ENCODE data around the gene TCEANC.
"Not testable (repeated sequence)": the region's sequence is repeated elsewhere in the genome, so short reads cannot be mapped to it uniquely, and the experiment has no call there.

Gene TCEANC

GRCh38 chrX:13652850-13653693, at the start of gene TCEANC:
TCEANC (plus strand) TSS chrX:13653141; CDS start chrX:13662509, 9,368 bp downstream.
- DNase-seq (ENCODE audit: low spot score): peak; percentile 92

DNA sequence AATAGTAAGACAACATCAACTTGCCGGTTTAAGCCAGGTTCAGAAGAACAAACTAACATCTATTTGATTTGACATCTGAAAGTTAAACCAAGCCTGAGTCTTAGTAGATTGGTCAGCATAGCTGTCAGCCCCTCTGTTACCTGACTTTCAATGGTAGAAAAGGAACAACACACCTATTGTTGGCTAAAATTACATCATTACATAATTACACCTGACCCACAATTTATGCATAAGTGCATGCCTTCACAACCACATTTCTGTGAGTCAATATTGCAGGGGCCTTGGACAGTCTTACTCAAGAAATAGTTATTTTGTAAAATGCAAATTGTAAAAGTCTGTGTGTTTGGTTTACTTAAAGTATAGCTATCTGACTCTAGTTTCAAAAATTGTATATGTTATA, 47.3 kb upstream of the TCEANC start:
- DNase-seq (ENCODE audit: low spot score): no peak

DNA sequence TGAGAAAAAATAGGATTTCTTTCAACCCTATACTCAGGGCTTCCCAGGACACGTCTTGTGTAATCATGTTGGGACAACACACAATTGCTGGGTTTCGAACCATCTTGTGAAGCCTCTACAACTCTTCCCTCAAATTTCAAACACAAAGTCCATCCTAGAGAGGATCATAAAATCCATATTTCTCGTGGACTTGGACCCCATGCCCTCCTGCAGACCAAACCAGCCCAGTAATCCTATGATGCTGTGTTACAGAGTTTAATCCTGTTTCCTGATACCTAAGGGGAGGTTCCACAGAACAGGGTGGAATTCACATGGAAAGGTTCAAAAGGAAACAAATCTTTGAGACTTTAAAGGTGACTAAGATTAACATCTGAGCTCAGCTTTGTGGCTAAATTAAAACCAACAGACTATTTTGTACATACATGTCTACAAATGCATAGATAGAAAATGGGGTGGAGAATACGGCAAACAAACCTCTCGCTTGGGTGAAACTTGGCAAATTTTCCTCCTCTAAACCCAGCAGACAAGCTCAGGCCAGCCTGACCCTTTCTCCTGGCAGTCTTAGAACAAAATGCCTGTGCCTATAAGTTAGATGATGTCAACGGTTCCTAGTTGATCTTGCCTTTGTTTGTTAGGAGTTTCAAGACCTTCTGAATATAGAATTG, 45.5 kb upstream of the TCEANC start:
- no peak for DNase-seq (ENCODE audit: low spot score)

GRCh38 chrX:13607996-13608365, 45.0 kb upstream of the TCEANC start:
- no peak for DNase-seq (ENCODE audit: low spot score)

DNA sequence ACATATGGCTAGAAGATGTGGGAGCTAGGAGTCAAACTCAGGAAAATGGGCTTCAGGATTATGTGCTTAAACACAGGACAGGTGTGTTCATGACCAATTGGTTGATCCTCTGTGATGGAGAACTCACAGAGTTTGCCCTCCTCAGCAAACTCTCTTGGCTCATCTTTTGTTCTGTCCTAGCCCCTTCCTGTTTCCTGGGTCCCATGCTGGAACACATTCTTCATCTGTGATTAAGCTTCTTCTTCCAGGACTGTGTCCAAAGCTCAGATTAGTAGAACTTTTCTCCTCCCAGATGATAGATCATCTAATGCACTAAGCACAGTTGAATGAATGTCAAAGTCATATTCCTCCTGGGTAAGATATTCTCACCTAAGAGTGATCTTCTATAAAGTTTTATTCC, 38.8 kb upstream of the TCEANC start:
- no peak for DNase-seq (ENCODE audit: low spot score)

DNA sequence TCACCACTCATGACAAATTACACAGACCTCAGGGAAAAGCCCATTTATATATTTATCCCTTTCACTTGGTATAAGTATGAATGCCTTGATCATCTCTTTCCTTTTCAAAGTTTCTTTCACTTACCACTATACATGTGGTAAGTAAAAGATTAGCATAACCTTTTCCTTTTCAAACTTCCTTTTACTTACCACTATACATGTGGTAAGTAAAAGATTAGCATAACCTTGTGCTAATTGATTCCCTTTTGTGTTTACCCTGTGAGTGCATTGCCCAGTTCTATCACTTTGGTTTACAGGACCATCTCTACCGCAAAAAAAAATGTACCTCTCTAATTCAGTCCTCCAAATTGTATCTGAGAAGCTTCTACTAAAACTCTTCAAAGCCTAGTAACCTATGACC, 32.7 kb upstream of the TCEANC start:
- no peak for DNase-seq (ENCODE audit: low spot score)

DNA sequence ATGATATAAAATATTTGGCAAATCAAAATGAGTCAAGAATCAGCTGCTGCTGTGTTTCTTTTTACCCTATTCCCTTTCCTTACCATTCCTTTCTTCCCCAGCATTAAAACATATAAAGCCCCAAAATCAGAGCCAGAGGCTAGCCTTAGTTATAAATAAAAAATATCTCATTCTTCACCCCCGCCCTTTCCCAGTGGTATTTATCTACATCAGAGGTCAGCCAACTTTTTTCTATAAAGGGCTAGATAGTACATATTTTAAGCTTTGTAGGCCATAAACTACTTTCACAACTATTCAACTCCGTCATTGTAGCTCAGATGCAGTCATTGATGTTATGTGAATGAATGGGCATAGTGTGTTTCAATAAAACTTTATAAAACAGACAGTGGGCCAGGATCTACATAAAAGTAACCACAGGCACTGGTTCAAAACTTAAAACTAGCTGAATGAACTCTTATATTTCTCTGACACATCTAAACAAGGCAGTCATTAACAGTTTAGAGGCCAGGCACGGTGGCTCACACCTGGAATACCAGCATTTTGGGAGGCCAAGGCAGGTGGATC, 30.5 kb upstream of the TCEANC start:
- no peak for DNase-seq (ENCODE audit: low spot score)

GRCh38 chrX:13627306-13627705, 25.6 kb upstream of the TCEANC start:
- no peak for DNase-seq (ENCODE audit: low spot score)

- not testable (repeated sequence) for DNase-seq (ENCODE audit: low spot score)
Observed at GRCh38 chrX:13637224-13637623, 15.7 kb upstream of the TCEANC start.

GRCh38 chrX:13638021-13638420, 14.9 kb upstream of the TCEANC start:
- no peak for DNase-seq (ENCODE audit: low spot score)

GRCh38 chrX:13638826-13639225, 14.1 kb upstream of the TCEANC start:
- no peak for DNase-seq (ENCODE audit: low spot score)

DNA sequence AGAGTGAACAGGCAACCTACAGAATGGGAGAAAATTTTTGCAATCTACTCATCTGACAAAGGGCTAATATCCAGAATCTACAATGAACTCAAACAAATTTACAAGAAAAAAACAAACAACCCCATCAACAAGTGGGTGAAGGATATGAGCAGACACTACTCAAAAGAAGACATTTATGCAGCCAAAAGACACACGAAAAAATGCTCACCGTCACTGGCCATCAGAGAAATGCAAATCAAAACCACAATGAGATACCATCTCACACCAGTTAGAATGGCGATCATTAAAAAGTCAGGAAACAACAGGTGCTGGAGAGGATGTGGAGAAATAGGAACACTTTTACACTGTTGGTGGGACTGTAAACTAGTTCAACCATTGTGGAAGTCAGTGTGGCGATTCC, 11.3 kb upstream of the TCEANC start:
- DNase-seq (ENCODE audit: low spot score): not testable (repeated sequence)

DNA sequence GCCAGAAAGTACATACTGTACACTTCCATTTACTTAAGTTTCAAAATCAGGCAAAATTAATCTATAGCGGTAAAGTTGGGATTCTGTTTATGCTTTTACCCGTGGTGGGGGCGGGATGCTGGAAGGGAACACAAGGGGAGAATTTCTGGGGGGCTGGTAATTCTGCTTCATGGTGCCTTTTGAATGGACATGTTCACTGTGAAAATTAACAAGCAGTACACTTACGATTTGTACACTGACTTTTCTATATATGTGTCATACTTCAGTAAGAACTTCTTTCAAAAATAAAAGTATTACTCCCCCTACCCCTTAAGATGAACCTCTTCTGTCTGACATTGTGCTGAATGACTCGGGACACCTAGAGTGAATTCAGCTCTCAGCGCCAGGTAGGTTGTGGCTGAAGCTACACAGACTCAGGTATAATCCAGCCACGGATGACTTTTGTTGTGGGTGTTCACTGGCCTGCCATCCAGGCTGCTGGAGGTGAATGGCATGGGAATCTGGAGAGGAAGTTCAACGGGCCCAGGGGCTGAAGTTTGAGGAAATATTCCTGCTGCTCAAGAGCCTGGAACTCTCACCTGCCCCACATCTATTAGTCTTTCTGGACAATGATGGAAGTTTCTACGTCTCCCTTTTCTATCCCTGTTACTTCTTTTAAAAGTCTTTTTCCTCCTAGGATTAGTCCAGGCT, 7.3 kb upstream of the TCEANC start:
- DNase-seq (ENCODE audit: low spot score): no peak

DNA sequence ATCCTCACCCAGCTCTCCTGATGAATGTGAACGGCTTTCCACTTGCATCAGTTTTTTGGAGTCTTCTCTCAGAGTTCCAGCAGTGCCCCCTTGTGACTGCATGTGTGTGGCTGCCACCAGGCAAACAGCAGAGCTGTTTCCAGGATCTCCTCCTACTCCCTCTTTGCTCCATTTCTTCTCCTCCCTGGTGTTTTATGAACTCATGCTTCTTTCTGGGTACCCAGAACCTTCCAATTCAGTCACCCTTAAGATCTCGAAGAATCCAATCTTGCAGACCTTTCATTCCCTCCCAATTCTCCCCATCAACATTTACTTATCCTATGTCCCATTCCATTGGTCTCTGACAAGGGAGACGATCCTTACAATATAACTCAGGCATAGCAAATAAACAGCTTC, 6.8 kb upstream of the TCEANC start:
- DNase-seq (ENCODE audit: low spot score): peak; percentile 51

- DNase-seq (ENCODE audit: low spot score): no peak
Observed at GRCh38 chrX:13647709-13648212, 5.2 kb upstream of the TCEANC start.

DNA sequence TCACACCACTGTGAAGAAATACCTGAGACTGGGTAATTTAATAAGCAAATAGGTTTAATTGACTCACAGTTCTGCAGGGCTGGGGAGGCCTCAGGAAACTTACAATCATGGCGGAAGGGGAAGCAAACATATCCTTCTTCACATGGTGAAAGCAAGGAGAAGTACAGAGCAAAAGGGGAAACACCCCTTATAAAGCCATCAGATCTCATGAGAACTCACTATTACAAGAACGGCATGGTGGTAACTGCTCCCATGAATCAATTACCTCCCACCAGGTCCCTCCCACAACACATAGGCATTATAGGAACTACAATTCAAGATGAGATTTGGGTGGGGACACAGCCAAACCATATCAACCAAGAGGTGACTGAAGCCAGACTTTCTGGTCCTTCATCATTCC, 4.6 kb upstream of the TCEANC start:
- DNase-seq (ENCODE audit: low spot score): not testable (repeated sequence)

GRCh38 chrX:13649838-13650237, 3.1 kb upstream of the TCEANC start:
- DNase-seq (ENCODE audit: low spot score): no peak

- no peak for DNase-seq (ENCODE audit: low spot score)
Observed at GRCh38 chrX:13650318-13650717, 2.6 kb upstream of the TCEANC start.

- DNase-seq (ENCODE audit: low spot score): no peak
Observed at GRCh38 chrX:13651150-13651549, 1.8 kb upstream of the TCEANC start.

DNA sequence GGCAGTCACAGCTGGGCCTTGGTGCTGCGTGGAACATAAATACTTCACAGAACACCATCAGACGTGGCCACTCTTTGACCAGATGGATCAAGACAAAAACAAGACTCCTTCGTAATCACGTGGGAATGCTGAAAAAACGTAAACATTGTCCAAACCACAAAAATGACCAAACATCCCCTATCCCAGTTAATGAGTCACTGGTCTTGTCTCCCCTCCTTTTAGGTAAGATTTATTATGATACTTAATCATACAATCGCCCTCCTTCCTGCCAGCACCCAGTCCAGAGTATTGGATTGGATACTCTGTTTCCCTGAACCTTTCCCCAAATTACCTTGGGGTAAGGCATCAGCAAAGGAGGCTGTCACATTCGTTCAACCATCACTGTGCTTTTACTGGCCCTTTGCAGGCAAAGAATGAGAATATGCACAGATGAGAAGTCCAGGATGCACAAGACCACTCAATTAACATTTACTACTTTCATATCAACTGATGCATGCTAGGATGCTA, 601 bp upstream of the TCEANC start:
- no peak for DNase-seq (ENCODE audit: low spot score)

- no peak for DNase-seq (ENCODE audit: low spot score)
Observed at GRCh38 chrX:13654116-13654515, 1.2 kb downstream of the TCEANC start.

GRCh38 chrX:13655674-13656073, 2.7 kb downstream of the TCEANC start:
- DNase-seq (ENCODE audit: low spot score): no peak
